GM19035 (cell line): ENCODE results near the gene CHID1.

Source experiments
- ATAC-seq: cut with Tn5 transposase; IDR thresholded peaks from one replicate; pipeline ENCODE4 v1.9.1; 2021; ENCODE audit not compliant: unreplicated experiment

CHID1 gene

DNA sequence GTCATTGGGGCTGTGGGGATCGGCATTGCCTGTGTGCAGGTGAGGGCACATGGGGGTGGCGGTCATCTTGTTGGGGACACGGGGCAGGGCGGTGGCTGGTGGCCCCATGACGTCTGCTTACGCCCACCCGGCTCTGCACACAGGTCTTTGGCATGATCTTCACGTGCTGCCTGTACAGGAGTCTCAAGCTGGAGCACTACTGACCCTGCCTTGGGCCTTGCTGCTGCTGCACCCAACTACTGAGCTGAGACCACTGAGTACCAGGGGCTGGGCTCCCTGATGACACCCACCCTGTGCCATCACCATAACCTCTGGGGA, 72.7 kb downstream of the CHID1 start:
- ATAC-seq = no peak

DNA sequence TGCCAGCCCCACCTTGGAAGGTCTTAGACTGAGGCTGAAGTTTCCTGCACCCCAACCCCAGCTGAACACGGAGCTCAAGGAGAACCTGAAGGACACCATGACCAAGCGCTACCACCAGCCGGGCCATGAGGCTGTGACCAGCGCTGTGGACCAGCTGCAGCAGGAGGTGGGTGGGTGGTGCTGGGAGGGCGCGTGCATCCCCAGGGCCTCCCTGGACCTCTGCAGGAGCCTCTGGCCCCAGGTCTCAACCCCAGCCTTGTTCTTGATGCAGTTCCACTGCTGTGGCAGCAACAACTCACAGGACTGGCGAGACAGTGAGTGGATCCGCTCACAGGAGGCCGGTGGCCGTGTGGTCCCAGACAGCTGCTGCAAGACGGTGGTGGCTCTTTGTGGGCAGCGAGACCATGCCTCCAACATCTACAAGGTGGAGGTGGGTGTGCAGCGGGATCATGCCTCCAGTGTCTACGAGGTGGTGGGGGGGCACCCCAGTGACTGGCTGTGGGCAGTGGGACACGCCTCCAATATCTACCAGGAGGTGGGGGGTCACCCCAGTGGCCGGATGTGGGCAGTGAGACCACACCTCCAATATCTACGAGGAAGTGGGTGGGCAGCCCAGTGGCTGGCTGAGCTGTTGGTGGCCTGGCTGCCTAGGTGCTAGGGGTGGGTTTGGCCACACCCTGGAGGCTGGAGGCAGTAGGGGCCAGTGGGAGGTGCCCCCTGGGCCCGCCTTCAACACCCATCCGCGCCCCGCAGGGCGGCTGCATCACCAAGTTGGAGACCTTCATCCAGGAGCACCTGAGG, 73.2 kb downstream of the CHID1 start:
- ATAC-seq = no peak

DNA sequence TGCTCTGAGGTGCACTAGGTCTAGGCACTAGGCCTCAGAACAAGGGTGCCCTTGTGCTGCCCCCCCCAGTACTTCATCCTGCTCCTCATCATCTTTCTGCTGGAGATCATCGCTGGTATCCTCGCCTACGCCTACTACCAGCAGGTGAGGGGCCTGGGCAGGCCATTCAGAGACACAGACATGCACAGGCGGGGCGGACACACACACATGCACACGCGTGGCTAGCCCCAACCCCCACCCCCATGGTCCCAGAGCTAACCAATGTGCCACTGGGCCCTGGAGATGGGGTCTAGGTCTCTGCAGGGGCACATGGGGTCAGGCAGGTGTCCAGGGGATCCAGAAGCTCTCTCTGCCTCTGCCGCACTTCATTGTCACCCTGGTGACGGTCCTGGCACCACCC, 73.9 kb downstream of the CHID1 start:
- ATAC-seq = no peak

DNA sequence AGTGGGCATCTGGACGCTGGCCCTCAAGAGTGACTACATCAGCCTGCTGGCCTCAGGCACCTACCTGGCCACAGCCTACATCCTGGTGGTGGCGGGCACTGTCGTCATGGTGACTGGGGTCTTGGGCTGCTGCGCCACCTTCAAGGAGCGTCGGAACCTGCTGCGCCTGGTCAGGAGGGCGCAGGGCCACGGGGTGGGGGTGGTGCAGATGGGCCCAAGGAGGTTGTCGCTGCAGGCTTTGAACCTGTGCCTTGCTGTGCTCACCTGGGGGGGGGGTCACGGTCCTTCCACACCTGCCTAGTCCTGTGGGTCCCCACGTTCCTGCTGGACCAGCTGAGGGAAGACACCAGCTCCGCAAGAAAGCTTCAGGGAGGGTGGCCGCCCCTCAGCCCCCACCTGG, 74.3 kb downstream of the CHID1 start:
- ATAC-seq = no peak

DNA sequence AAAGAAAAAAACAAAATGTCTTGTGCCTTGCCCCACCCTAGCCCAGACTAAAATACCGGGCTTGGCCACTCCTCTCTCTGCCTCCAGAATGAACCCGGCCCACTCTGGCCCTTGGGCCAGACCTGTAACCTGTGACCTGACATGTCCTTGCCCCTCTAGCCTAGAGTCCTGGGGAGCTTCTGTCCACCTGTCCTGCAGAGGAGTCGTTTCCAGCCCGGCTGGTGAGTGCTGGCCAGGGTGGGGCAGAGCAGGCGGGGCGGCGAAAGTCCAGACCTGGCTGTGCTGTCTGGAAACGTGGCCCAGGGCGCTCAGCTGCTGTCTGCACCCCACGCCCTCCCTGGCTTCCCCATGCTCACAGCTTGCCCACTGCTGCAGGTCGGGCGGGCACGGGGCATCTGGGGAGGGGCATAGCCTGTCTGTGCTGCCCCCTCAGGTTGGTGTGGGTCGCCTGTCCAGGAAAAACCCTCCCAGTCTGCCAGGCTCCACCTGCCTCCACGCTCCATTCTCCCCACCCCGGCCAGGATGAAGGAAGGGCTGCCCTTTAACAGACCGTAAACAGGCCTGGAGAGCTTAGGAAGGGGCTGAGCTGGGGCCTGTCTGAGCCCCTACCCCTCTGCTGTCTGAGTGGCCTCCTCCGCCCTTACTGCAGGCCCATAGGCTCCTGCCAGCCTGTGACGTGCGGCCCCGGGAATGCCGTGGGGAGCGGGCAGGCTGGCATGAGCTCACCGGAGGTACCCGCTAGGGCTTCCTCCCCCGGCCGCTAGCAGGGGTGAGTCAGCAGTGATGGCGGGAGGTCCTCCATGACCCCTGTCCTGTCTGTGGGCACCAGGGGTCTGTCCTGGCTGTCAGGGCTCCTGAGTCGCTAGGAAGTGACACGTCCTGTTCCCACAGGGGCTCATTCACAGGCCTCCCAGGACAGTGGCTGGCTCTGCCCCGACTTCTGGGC, 76.0 kb downstream of the CHID1 start:
- no peak for ATAC-seq

DNA sequence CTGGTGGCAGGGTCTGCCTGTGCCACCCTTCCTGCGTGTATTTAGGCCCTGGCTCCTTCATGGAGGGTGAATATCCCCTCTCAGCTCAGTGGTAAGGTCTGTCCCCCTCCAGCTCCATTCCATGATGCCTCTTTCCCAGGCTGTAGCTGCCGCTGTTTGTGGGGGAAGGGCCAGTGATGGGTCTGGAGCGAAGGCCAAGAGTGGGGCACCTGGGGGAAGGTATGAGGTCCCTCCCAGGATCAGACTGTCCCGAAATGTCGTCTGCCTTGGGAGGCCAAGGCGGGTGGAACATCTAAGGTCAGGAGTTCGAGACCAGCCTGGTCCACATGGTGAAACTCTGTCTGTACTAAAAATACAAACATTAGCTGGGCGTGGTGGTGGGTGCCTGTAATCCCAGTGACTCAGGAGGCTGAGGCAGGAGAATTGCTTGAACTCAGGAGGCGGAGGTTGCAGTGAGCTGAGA, 76.7 kb downstream of the CHID1 start:
- ATAC-seq = no peak

DNA sequence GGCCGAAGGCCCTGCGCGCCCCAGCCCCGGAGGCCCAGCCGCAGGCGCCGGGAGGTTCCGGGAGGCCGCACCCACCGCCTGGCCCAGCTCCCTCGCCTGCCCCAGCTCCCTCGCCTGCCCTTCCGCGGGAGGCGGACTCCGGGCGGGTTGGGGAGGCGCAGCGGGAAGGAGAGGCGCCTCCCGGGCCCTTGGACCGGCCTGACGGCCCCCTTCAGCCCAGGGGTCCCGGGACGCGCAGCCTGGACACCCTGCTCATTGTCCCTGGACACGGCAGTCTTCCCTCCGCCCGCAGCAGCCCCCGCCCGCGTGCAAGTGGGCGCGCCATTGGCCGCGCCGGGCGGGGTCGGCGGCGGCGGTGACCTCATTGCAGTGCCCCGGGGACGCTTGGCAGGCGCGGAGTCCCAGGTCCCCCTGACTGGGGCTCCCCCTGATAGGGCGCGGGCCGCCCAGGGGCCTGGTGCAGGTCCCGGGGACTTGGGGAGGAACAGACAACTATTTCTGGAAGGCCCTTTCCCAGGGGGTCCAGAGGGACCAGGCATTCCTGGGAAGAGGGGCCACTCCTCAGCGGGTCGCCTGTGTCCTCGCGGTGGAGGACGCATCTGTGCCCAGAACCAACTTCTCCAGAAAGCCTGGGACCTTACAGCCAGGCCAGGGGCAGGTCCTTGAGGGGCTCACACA, 77.4 kb downstream of the CHID1 start:
- ATAC-seq = peak; percentile 29

DNA sequence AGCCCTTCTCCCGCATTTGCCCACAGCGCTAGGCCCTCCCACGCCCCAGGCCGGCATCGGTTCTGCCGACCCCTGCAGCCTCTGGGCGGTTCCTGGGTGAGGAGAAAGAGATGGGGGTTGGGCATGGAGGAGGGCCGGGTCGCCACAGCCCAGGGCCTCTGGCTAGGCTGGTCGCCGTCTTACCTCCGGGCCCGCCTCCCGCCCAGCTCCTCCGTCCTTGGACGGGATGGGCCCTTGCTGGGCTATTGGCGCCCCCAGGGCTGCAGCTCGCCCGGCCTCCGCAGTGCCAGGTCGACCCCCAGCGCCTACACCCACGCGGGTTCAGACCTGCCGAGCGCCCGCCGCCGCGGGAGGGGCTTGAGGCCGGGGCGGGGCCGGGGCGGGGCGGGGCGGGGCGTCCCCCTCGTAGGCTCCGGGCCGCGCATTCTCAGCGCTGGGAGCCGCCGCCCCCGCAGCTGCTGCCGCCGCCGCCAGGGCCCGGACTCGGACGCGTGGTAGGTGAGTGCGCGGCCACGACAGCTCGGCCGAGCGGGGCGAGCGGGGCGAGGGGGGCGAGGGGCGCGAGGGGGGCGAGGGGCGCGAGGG, 78.0 kb downstream of the CHID1 start, which contains the start of gene CD151:
TSS of gene CD151 (plus strand) at position 424 of the 585 bp plus-strand sequence. CDS start 3,118 bp downstream, outside the sequence.
- ATAC-seq = peak; percentile 39

DNA sequence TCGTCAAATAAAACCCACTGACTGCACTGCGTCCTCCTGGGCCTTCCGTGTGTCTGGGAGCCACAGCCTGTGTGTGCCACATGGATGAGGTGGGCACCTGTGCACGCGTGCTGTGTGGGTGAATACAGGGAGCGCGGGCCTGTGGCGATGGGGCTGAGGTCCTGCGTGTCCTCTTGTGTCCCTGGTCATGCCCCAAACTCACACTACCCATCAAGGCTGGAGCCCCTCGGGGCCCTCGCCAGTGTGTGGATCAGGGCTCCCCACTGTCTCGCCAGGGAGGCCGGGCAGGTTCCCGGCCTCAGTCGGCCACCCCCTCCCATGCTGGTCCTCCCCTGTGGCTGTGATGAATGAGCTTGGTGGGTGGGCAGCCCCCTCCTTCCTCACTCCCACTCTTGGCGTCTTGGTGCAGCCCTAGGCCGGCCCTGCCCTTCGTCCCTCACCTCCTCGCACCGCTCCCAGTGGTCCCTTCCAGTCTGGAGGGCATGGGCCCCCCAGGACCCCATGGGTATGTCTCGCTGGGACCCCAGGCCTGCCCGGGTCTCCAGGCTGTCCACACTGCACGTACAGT, 78.6 kb downstream of the CHID1 start:
- no peak for ATAC-seq

DNA sequence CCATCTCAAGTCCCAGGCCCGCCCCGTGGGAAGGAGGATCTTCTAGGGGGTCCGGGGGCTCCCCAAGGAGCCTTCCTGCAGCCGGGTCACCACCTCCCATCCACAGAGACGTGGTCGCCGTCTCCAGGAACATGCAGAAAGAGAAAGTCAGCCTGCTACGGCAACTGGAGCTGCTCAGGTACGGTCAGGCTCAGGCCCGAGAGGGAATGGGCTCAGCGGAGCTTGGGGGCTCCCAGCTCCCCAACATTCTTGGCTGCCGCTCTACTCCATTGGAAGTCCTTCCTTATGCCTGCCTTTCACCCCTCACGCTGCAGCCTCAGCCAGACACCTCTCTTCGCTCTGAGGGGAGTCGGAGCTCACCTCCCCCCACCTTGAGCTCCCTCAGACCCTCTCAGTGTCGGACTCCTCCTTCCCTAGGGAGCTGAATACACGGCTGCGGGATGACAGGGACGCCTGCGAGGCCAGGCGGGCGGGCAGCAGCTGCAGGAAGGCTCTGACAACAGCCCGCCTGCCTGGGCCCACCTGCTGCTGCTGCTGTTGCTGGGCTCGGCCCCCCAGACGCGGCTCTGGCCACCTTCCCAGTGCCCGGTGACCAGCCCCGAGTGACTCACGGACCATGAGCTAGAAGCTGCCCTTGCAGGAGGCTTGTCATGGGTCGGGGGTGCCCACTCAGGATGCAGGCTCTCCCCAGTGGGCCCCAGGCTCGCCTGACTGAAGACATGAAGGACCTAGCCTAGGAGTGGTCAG, 79.3 kb downstream of the CHID1 start:
- no peak for ATAC-seq

DNA sequence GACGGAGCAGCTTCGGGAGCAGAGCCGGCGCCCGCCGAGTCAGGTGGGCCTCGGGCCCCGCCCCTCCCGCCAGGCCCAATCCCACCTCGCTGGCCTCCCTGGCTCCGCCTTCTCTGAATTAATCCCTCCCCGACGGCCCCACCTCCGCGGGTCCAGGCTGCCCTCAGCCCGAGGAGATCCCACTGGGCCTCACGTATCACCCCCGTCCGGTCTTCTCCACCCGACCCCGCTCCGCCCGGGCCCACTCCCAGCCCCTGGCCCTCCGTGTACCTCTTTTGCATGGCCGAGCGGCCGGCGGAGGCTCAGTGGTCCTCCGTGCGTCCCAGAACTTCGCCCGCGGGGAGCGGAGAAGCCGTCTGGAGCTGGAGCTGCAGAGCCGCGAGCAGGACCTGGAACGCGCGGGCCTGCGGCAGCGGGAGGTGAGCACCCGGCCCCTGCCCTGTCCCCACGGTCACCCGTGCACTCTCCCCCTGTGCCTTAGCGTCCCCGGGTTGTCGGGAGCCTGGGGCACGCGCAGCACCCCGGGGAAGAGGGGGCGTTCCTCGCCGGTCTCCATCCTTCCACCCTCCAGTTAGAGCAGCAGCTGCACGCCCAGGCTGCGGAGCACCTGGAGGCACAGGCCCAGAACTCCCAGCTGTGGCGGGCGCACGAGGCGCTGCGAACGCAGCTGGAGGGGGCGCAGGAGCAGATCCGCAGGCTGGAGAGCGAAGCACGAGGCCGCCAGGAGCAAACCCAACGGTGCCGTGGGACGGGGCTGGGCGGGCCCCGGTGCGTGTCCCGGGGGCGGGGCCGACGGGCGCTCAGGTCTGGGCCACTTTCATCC, 80.1 kb downstream of the CHID1 start:
- peak; percentile 39 for ATAC-seq

DNA sequence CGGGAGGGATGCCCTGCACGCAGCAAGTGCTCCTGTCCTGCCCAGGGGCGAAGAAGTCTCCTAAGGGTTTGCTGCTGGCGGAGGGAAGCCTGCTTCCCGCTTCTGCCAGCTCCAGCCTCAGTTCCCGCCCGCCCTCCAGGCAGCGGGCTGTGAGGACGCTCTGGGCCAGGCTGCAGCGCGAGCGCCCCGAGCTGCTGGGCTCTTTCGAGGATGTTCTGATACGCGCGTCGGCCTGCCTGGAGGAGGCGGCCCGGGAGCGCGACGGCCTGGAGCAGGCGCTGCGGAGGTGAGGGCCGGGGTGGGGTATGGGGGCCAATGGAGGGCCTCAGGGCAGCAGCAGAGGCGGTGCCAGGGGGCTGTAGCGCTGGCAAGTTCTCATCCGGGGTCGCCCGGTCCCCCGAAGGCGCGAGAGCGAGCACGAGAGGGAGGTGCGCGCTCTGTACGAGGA, 80.7 kb downstream of the CHID1 start:
- no peak for ATAC-seq

DNA sequence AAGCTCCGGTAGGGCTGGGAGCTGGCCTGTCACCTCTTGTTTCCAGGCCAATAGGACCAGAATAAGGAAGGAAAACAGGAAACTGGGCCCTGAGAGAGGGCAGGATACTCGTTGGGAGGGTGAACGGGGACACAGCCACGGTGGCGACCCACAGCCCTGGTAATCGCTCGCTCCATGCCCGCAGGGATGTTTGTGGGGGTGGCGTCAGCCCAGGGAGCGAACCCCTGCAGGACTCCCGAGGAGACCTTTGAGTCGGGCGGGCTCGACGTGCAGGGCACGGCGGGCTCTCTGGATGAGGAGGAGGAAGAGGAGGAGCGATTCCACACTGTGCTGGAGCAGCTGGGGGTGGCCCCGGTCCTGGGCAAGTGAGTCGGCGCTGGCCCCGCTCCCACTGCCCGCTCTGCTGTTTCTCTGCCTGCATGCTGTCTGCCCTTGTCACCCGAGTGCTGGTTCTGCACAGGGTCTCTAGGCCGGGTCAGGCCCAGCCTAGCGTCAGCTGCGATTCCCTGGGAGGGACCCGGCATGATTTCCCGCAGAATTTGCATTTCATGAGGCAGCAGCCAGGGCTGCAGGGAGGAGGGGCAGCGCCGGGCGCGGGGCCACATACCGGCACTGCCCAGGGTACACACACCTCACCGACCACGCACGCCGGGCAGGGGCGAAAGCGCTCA, 81.3 kb downstream of the CHID1 start:
- ATAC-seq = no peak

DNA sequence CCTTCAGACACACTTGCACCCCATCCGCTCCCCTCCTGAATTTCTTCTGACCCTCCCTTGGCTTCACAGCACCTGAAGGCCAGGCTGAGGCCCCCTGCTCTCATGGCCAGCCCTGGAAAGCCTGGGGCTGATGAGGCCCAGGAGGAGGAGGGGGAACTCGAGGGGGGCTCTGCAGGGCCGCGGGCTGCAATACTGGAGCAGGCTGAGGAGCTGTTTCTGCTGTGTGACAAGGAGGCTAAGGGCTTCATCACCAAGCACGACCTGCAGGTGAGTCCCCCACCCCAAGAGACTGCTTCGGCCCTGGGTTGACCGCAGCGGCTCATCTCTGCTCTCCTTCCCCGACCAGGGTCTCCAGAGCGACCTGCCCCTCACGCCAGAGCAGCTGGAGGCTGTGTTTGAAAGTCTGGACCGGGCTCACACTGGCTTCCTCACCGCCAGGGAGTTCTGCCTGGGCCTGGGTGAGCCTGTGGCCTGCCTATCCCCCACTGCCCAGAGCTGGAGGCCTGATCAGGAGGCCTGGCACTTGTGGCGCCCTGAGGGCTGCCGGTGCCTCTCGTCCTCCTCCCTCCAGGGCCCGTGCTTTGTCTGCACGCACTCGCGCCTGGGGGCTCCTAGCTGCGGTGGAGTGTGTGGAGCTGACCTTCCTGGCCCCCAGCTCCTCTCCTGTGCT, 82.0 kb downstream of the CHID1 start:
- ATAC-seq = no peak

DNA sequence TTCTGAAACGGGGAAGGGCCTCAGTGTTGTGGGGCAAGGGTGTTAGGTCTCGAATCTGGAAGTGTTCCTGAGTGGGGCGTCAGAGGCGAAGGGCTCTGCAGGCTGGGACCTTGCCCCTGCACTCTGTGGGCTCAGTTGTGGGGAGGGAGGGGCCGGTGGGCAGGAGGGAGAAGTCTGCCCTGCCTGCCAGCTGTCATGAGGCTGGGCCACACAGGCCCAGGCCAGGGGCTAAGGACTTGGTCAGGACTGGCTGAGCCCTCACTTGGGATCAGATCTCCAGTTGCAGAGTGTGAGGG, 82.8 kb downstream of the CHID1 start, which contains the start of gene CRACR2B:
TSS of gene CRACR2B (plus strand) at position 23 of the 296 bp plus-strand sequence. CDS start 689 bp downstream, outside the sequence.
- no peak for ATAC-seq

DNA sequence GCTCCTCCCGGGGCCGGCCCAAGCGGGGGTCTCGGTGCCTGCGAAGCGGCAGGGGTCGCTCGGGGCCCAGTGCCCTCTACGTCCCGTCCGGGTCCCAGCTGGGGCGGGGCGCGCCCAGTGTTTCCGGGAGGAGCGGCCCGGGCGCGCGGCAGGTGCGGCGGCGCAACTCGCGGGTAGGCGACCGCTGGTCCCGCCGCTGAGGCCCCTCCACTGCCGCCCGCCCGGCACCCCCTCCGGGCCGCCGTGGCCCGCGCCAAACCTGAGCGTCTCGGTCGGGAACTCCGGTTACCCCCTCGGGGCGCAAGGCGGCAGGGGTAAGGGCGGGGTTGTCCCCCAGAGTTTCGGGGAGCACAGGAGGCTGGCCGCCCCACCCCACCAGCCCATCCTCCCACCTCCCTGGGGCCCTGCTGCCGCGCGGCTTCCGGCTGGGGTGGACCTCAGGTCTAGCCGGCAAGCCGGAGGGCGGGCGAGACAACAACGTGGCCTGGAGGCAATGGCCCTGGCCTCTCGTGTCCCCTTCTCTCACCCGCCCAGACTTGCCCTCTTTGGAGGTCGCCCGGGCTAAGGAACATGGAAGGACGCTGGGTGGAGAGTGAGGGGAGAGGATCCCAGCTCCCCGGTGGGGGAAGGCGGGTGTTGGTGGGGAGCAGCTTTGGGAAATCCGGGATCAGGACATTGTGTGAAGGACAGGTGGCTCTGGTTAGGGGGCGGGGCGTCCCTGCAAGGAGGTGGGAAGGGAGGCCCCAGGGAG, 83.3 kb downstream of the CHID1 start:
- ATAC-seq = no peak

DNA sequence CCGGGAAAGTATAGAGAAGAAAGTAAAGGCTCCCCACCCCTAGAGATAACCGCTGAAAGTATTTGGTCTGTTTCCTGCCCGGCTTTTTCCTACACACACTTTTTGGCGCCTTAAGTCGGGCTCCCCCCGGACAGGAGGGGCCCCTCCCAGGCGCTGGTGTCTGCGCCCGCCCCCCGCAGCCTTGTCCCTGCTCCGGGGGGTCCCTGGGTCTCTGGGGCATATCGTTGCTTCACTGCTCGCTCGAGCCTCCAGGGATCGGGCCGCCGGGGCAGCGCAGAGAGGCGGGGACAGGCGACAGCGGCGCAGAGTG, 83.8 kb downstream of the CHID1 start:
- ATAC-seq = no peak

DNA sequence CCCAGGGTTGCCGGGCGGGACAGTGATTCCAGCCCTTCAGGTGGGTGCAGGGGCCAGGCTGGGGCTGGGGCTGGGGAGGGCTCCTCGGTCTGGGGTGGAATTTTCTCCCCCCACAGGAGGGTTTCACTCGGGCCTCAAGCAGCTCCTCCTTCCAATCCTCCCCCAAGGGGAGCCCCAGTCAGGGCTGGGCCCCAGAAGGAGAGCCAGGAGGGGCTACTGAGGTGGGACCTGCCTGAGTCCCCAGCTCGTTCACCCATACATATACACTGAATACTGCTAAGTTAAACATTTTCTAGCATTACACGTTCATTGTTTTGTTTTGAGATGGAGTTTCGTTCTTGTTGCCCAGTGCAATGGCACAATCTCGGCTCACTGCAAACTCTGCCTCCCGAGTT, 84.4 kb downstream of the CHID1 start:
- ATAC-seq = no peak
